Calu3 (cell line): Measurements from ENCODE around the gene SEC61A2. TPM values are rescaled to one million over a fixed set of nuclear protein-coding genes. Genes with fewer than 3 reads are reported as not detected.

Source experiments
- BruUV-seq: library from RNA; stranded (reverse); fragments of 400-500 nt; replicated peaks from 2 replicates; lab custom pipeline; 2021; lab: Mats Ljungman, UMichigan
- CTCF ChIA-PET: fragments of 300-600 bp; sonication (Branson Sonifier 250); formaldehyde crosslinking; loops from one replicate; lab custom pipeline; 2022; ENCODE audit warnings: antibody characterized with exemption; lab: Charles Lee
- DNase-seq: peaks from one replicate; pipeline ENCODE4 v3.0.0; 2022
- H3K27ac Mint-ChIP-seq: one replicate; pipeline ENCODE4 v1.8.0; 2022; ENCODE audit warnings: mixed read lengths; ENCODE audit not compliant: unreplicated experiment
- H3K27me3 Mint-ChIP-seq: one replicate; pipeline ENCODE4 v1.8.0; 2022; ENCODE audit warnings: mixed read lengths; ENCODE audit not compliant: unreplicated experiment
- H3K36me3 Mint-ChIP-seq: one replicate; pipeline ENCODE4 v1.8.0; 2022; ENCODE audit warnings: mild to moderate bottlenecking, moderate library complexity, mixed read lengths; ENCODE audit not compliant: insufficient read depth, unreplicated experiment
- H3K4me1 Mint-ChIP-seq: one replicate; pipeline ENCODE4 v1.8.0; 2022; ENCODE audit warnings: mild to moderate bottlenecking, low read depth, mixed read lengths; ENCODE audit not compliant: unreplicated experiment
- H3K4me3 Mint-ChIP-seq: one replicate; pipeline ENCODE4 v1.8.0; 2022; ENCODE audit warnings: mild to moderate bottlenecking, low read depth, moderate library complexity, mixed read lengths; ENCODE audit not compliant: unreplicated experiment
- H3K9me3 Mint-ChIP-seq: one replicate; pipeline ENCODE4 v1.8.0; 2022; ENCODE audit warnings: low read depth, mixed read lengths; ENCODE audit not compliant: unreplicated experiment
- intact Hi-C: fragments of 100-400 bp; cut with micrococcal nuclease; formaldehyde crosslinking; loops from one replicate; pipeline ENCODE4 v1.10.0; 2022; ENCODE audit not compliant: unreplicated experiment
- total RNA-seq: library from RNA; stranded (reverse); gene quantifications from 2 replicates; pipeline ENCODE4 v1.2.3, GENCODE V29; 2022
- TF ChIP-seq, protein P1 (sequence below): fragments of 200-600 bp; IDR thresholded peaks from one replicate; pipeline ENCODE4 v1.8.0; 2022; ENCODE audit warnings: antibody characterized with exemption; ENCODE audit not compliant: unreplicated experiment

Gene SEC61A2
- total RNA-seq, 1 experiment from 2014 or later, result 7.0 TPM

DNA sequence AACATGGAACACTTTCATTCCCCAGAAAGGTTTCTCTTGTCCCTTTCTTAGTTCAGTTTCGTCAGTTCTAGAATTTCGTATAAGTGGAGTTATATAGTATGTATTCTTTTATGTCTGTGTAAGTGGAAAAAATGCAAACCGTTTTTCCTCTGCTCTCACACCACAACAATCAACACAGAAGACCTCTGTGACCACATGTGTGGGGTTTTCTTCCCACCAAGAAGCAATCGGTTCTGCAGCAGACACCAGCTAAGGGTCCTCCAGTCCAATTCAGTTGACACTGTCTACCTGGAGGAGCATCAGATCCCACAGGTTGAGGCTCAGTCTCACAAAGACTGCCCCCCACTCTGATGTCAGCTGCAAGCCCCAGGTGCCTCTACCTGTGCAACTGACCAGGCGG lies 72.7 kb downstream of the SEC61A2 start:
- intact Hi-C loops, result no loop called here
- BruUV-seq, result no TSS peak
- TF ChIP-seq, protein P1, sequence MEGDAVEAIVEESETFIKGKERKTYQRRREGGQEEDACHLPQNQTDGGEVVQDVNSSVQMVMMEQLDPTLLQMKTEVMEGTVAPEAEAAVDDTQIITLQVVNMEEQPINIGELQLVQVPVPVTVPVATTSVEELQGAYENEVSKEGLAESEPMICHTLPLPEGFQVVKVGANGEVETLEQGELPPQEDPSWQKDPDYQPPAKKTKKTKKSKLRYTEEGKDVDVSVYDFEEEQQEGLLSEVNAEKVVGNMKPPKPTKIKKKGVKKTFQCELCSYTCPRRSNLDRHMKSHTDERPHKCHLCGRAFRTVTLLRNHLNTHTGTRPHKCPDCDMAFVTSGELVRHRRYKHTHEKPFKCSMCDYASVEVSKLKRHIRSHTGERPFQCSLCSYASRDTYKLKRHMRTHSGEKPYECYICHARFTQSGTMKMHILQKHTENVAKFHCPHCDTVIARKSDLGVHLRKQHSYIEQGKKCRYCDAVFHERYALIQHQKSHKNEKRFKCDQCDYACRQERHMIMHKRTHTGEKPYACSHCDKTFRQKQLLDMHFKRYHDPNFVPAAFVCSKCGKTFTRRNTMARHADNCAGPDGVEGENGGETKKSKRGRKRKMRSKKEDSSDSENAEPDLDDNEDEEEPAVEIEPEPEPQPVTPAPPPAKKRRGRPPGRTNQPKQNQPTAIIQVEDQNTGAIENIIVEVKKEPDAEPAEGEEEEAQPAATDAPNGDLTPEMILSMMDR, result no peak
- Mint-ChIP-seq H3K9me3 (no peaks in the 10 kb centered on the region), H3K27ac (no peak overlapping the region), H3K4me1 (no peaks in the 10 kb centered on the region), H3K36me3 (peaks cover 5% of the 10 kb centered on the region), H3K4me3 (no peak overlapping the region), H3K27me3 (no peaks in the 10 kb centered on the region)
- no peak for DNase-seq
- CTCF ChIA-PET, result no interaction called here

DNA sequence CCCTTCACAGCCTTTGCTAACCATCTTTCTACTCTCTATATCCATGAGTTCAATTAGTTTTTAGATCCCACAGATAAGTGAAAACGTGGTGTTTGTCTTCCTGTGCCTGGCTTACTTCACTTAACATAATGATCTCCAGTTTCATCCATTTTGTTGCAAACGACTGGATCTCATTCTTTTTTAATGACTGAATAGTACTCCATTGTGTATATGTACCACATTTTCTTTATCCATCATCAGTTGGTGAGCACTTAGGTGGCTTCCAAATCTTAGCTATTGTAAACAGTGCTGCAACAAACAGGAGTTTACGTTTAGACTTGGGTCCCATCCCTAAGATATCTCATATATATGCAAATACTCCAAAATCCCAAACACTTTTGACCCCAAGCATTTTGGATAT lies 75.6 kb downstream of the SEC61A2 start:
- H3K27ac Mint-ChIP-seq, result no peak overlapping the region
- intact Hi-C loops, result no loop called here
- CTCF ChIA-PET, result interaction anchor here (0.7 kb wide), 1 partner anchor 15 kb away, joined by 3 read pairs; no protein-coding TSS in a partner anchor
- no peak for DNase-seq
- H3K9me3 Mint-ChIP-seq, result peaks cover 4% of the 10 kb centered on the region
- H3K4me3 Mint-ChIP-seq, result no peak overlapping the region
- no TSS peak for BruUV-seq
- H3K27me3 Mint-ChIP-seq, result no peaks in the 10 kb centered on the region
- TF ChIP-seq, protein P1, result no peak
- H3K36me3 Mint-ChIP-seq, result peaks cover 6% of the 10 kb centered on the region
- H3K4me1 Mint-ChIP-seq, result peaks cover 6% of the 10 kb centered on the region

DNA sequence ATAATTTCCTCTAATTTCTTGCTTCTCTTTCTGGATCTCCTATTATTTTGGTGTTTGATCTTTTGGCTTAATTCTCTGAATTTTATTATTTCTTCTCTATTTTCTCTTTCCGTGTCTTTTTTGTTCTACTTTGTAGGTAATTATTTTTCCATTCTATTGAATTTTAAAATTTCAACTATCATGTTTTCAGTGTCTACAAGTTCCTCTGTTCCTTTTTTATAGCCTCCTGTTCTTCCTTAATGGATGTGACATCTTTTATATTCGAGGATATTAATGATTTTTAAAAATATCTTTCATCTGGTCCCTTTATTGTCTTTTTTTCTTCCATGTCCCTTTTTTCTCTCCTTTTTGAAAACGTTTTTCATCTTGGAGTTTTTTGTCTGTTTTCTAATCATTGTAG lies 77.6 kb downstream of the SEC61A2 start:
- intact Hi-C loops, result no loop called here
- TF ChIP-seq, protein P1, result no peak
- H3K4me3 Mint-ChIP-seq, result no peak overlapping the region
- no peak for DNase-seq
- H3K27ac Mint-ChIP-seq, result no peak overlapping the region
- peaks cover 23% of the 10 kb centered on the region for H3K36me3 Mint-ChIP-seq
- peaks cover 6% of the 10 kb centered on the region for H3K4me1 Mint-ChIP-seq
- peaks cover 4% of the 10 kb centered on the region for H3K9me3 Mint-ChIP-seq
- CTCF ChIA-PET, result no interaction called here
- no TSS peak for BruUV-seq
- H3K27me3 Mint-ChIP-seq, result no peaks in the 10 kb centered on the region

DNA sequence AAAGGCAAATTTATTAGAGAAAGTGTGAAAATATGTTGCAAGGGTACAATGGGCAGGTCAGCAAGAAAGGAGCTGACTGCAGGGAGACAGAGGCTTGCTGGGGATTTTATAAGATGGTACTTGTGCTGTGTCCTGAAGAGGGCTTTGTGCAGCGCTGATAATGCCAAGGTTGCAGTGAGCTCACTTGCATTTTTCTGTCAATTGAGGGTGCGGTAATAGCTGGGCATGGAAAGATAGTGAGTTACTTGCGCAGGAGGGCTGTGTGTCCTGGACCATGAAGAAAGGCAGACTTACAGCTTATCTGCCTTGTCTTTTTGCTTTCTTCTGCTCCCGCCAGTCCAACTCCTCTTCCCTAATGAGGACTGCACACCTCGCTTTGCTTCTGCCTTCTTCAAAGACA lies 79.0 kb downstream of the SEC61A2 start:
- no peak overlapping the region for H3K4me3 Mint-ChIP-seq
- H3K4me1 Mint-ChIP-seq, result peaks cover 6% of the 10 kb centered on the region
- no peaks in the 10 kb centered on the region for H3K27me3 Mint-ChIP-seq
- H3K36me3 Mint-ChIP-seq, result peaks cover 23% of the 10 kb centered on the region
- intact Hi-C loops, result no loop called here
- CTCF ChIA-PET, result interaction anchor here (0.6 kb wide), 1 partner anchor 36 kb away, joined by 7 read pairs; no protein-coding TSS in a partner anchor
- H3K27ac Mint-ChIP-seq, result no peak overlapping the region
- TF ChIP-seq, protein P1, result no peak
- peaks cover 4% of the 10 kb centered on the region for H3K9me3 Mint-ChIP-seq
- DNase-seq, result no peak
- BruUV-seq, result no TSS peak
